Subcutaneous adipose tissue (tissue), 4 donors: ENCODE measurements around the gene ENOX1. TPM values are rescaled to one million over a fixed set of nuclear protein-coding genes. Genes with fewer than 3 reads are reported as not detected.

Source experiments
- CTCF ChIP-seq: fragments of 450-650 bp; IDR thresholded peaks from one replicate; pipeline ENCODE4 v1.5.1; 2016; ENCODE audit warnings: low read depth, mild to moderate bottlenecking, control low read depth, antibody characterized with exemption, moderate library complexity
- total RNA-seq, 4 donors: library from RNA; depleted of rRNA; stranded (reverse); fragments of >200 nt; gene quantifications; one replicate each; pipeline ENCODE4 v1.1.0, GENCODE V29; 2016

Gene ENOX1
- total RNA-seq, 4 donors from 2014 or later = 0.66 to 4.7 (median 2.1) TPM

GRCh38 chr13:43516401-43516833 is 270.4 kb downstream of the ENOX1 start:
- TF ChIP-seq CTCF = no peak

- no peak for TF ChIP-seq CTCF
These were observed 271.2 kb downstream of the ENOX1 start for GRCh38 chr13:43515531-43515930.

GRCh38 chr13:43514311-43514710 is 272.5 kb downstream of the ENOX1 start:
- TF ChIP-seq CTCF = no peak

GRCh38 chr13:43512221-43512620 is 274.6 kb downstream of the ENOX1 start:
- no peak for TF ChIP-seq CTCF

- TF ChIP-seq CTCF = no peak
These were observed 275.5 kb downstream of the ENOX1 start for GRCh38 chr13:43510956-43511901.

- TF ChIP-seq CTCF = no peak
These were observed 291.0 kb downstream of the ENOX1 start for GRCh38 chr13:43495732-43496131.

- TF ChIP-seq CTCF = no peak
These were observed 292.6 kb downstream of the ENOX1 start for GRCh38 chr13:43494206-43494605.
